MM.1S (cell line): Measurements from ENCODE around the gene WDR62.

Experiments used
- DNase-seq: peaks from one replicate; pipeline ENCODE4 v3.0.0-alpha.2; 2015
- H2AFZ ChIP-seq: fragments of 300-600 bp; sonication (generic); 2 replicates; pipeline ENCODE4 v1.6.0; 2016; ENCODE audit warnings: antibody characterized with exemption, low read length
- H3F3A ChIP-seq: fragments of 300-600 bp; sonication (generic); 2 replicates; pipeline ENCODE4 v1.6.1; 2016; ENCODE audit warnings: mild to moderate bottlenecking, antibody characterized with exemption, low read length, moderate library complexity, mixed read lengths; ENCODE audit not compliant: insufficient read depth
- H3K27ac ChIP-seq: fragments of 300-600 bp; sonication (generic); 2 replicates; pipeline ENCODE4 v1.5.1; 2016; ENCODE audit warnings: mild to moderate bottlenecking, low read length
- H3K27me3 ChIP-seq: fragments of 300-600 bp; sonication (generic); replicated peaks from 2 replicates; pipeline ENCODE4 v1.6.0; 2016; ENCODE audit warnings: low read length; ENCODE audit not compliant: insufficient read depth
- H3K36me3 ChIP-seq: fragments of 300-600 bp; sonication (generic); replicated peaks from 2 replicates; pipeline ENCODE4 v1.6.1; 2016; ENCODE audit warnings: mild to moderate bottlenecking, low read length, mixed read lengths; ENCODE audit not compliant: insufficient read depth
- H3K4me1 ChIP-seq: fragments of 300-600 bp; sonication (generic); 2 replicates; pipeline ENCODE4 v1.6.1; 2016; ENCODE audit warnings: low read length, mixed read lengths
- H3K4me2 ChIP-seq: fragments of 300-600 bp; sonication (generic); 2 replicates; pipeline ENCODE4 v1.6.0; 2016; ENCODE audit warnings: low read depth, low read length
- H3K4me3 ChIP-seq: fragments of 300-600 bp; sonication (generic); 2 replicates; pipeline ENCODE4 v1.5.1; 2016; ENCODE audit warnings: low read length, mixed read lengths
- H3K79me2 ChIP-seq: fragments of 300-600 bp; sonication (generic); 2 replicates; pipeline ENCODE4 v1.6.1; 2016; ENCODE audit warnings: mixed run types, low read length, mixed read lengths
- H3K9ac ChIP-seq: fragments of 300-600 bp; sonication (generic); 2 replicates; pipeline ENCODE4 v1.6.1; 2016; ENCODE audit warnings: low read length, mixed read lengths
- H3K9me2 ChIP-seq: fragments of 300-600 bp; sonication (generic); replicated peaks from 2 replicates; pipeline ENCODE4 v1.6.1; 2016; ENCODE audit warnings: mild to moderate bottlenecking, low read length, mixed read lengths; ENCODE audit not compliant: insufficient read depth
- H3K9me3 ChIP-seq: fragments of 300-600 bp; sonication (generic); replicated peaks from 2 replicates; pipeline ENCODE4 v1.6.1; 2016; ENCODE audit warnings: mild to moderate bottlenecking, low read length, mixed read lengths; ENCODE audit not compliant: insufficient read depth
- H4K20me1 ChIP-seq: fragments of 300-600 bp; sonication (generic); 2 replicates; pipeline ENCODE4 v1.6.1; 2016; ENCODE audit warnings: mild to moderate bottlenecking, low read length, moderate library complexity, mixed read lengths; ENCODE audit not compliant: insufficient read depth
- CTCF ChIP-seq: fragments of 300-600 bp; sonication (generic); IDR thresholded peaks from 2 replicates; pipeline ENCODE4 v1.5.1; 2016; ENCODE audit warnings: antibody characterized with exemption, low read length, mixed read lengths
- EZH2 ChIP-seq: fragments of 300-600 bp; sonication (generic); optimal IDR thresholded peaks from 2 replicates; pipeline ENCODE3; 2017; ENCODE audit warnings: low read depth, mild to moderate bottlenecking, antibody characterized with exemption, low read length, mixed read lengths
- EZH2phosphoT487 ChIP-seq: fragments of 300-600 bp; sonication (generic); IDR thresholded peaks from 2 replicates; pipeline ENCODE4 v1.6.1; 2018; ENCODE audit warnings: antibody characterized with exemption, low read length

The WDR62 gene

GRCh38 chr19:36027696-36028095 lies 27.0 kb upstream of the WDR62 start:
- H3F3A ChIP-seq: peaks cover 4% of the 10 kb centered on the region; the same call in 1 of the 2 replicates
- no peaks in the 10 kb centered on the region for H3K27me3 ChIP-seq
- no peaks in the 10 kb centered on the region for H3K36me3 ChIP-seq
- DNase-seq: no peak
- H2AFZ ChIP-seq: no peak overlapping the region
- H3K4me1 ChIP-seq: no peaks in the 10 kb centered on the region
- H3K79me2 ChIP-seq: no peaks in the 10 kb centered on the region
- H3K27ac ChIP-seq: no peak overlapping the region
- TF ChIP-seq EZH2phosphoT487: no peak
- no peak for TF ChIP-seq EZH2
- no peak overlapping the region for H3K9ac ChIP-seq
- H3K4me2 ChIP-seq: no peak overlapping the region
- H4K20me1 ChIP-seq: no peaks in the 10 kb centered on the region
- H3K9me2 ChIP-seq: no peaks in the 10 kb centered on the region
- no peaks in the 10 kb centered on the region for H3K9me3 ChIP-seq
- H3K4me3 ChIP-seq: no peak overlapping the region

- Histone ChIP-seq H2AFZ (no peak overlapping the region), H3K4me1 (no peaks in the 10 kb centered on the region), H3K36me3 (no peaks in the 10 kb centered on the region), H4K20me1 (no peaks in the 10 kb centered on the region), H3F3A (peaks cover 4% of the 10 kb centered on the region; the same call in 1 of the 2 replicates), H3K4me3 (no peak overlapping the region), H3K79me2 (no peaks in the 10 kb centered on the region), H3K27ac (no peak overlapping the region), H3K4me2 (no peak overlapping the region), H3K9me2 (no peaks in the 10 kb centered on the region), H3K9ac (no peak overlapping the region), H3K27me3 (no peaks in the 10 kb centered on the region), H3K9me3 (no peaks in the 10 kb centered on the region)
- no peak for DNase-seq
- TF ChIP-seq CTCF (no peak), EZH2phosphoT487 (no peak), EZH2 (no peak)
These were observed 26.2 kb upstream of the WDR62 start for GRCh38 chr19:36028313-36029041.

GRCh38 chr19:36030264-36031148 lies 24.2 kb upstream of the WDR62 start:
- no peaks in the 10 kb centered on the region for H3K27me3 ChIP-seq
- H3F3A ChIP-seq: peaks cover 4% of the 10 kb centered on the region; the same call in 1 of the 2 replicates
- H3K27ac ChIP-seq: no peak overlapping the region
- DNase-seq: peak; percentile 45
- H2AFZ ChIP-seq: no peak overlapping the region
- no peaks in the 10 kb centered on the region for H3K9me3 ChIP-seq
- H3K9ac ChIP-seq: no peak overlapping the region
- no peaks in the 10 kb centered on the region for H3K9me2 ChIP-seq
- H3K4me1 ChIP-seq: no peaks in the 10 kb centered on the region
- no peaks in the 10 kb centered on the region for H3K36me3 ChIP-seq
- no peak overlapping the region for H3K4me2 ChIP-seq
- TF ChIP-seq EZH2 (no peak), EZH2phosphoT487 (no peak), CTCF (peak; percentile 38)
- no peak overlapping the region for H3K4me3 ChIP-seq
- H4K20me1 ChIP-seq: no peaks in the 10 kb centered on the region
- H3K79me2 ChIP-seq: no peaks in the 10 kb centered on the region
